Natural killer cell treated with Interleukin-12 subunit alpha and Interleukin-12 subunit beta and Interleukin-15 and Interleukin-18, amount 100 ng/mL, for 72 hours (primary cell): ENCODE results near the gene CACNA1E. TPM values are rescaled to one million over a fixed set of nuclear protein-coding genes. Genes with fewer than 3 reads are reported as not detected.

Experiments used
- ATAC-seq, 2 donors: fragments of 150-1000 bp; cut with Tn5 transposase in 1 of 2; sonication (Bioruptor Pico), chemical (Tn5 transposase) in 1 of 2; 2 replicates each; pipeline ENCODE4 v1.10.0; 2021
- DNase-seq: peaks from one replicate; pipeline ENCODE4 v3.0.0; 2022; ENCODE audit warnings: low spot score
- H3K27ac Mint-ChIP-seq, 2 donors: 1 replicate in 1 of 2; 2 replicates in 1 of 2; pipeline ENCODE4 v1.8.0; 2022; ENCODE audit warnings: mixed read lengths in 2 of 2, mild to moderate bottlenecking in 1 of 2, moderate library complexity in 1 of 2
- H3K27me3 Mint-ChIP-seq, 2 donors: 1 replicate in 1 of 2; 2 replicates in 1 of 2; pipeline ENCODE4 v1.8.0; 2022; ENCODE audit warnings: mixed read lengths in 2 of 2
- H3K36me3 Mint-ChIP-seq: one replicate; pipeline ENCODE4 v1.8.0; 2022; ENCODE audit warnings: mixed read lengths
- H3K4me1 Mint-ChIP-seq, 2 donors: 1 replicate in 1 of 2; 2 replicates in 1 of 2; pipeline ENCODE4 v1.8.0; 2022; ENCODE audit warnings: low read depth in 2 of 2, mixed read lengths in 2 of 2, mild to moderate bottlenecking in 1 of 2
- H3K4me3 Mint-ChIP-seq: one replicate; pipeline ENCODE4 v1.8.0; 2022; ENCODE audit warnings: mixed read lengths
- H3K9me3 Mint-ChIP-seq: 2 replicates; pipeline ENCODE4 v1.8.0; 2022; ENCODE audit warnings: mixed read lengths
- total RNA-seq, 2 donors: library from RNA; stranded (reverse); gene quantifications; one replicate each; pipeline ENCODE4 v1.2.3, GENCODE V29; 2022

Gene CACNA1E
- total RNA-seq, 2 donors from 2014 or later: 0.08 TPM; not detected in 1

- Mint-ChIP-seq H3K27ac (no peak overlapping the region), H3K9me3 (no peaks in the 10 kb centered on the region), H3K4me3 (no peak overlapping the region), H3K4me1 (no peaks in the 10 kb centered on the region), H3K36me3 (no peaks in the 10 kb centered on the region), H3K27me3 (peaks cover 0 to 1% of the 10 kb centered on the region in 2 donors)
- ATAC-seq (no peak), DNase-seq (no peak)
These were observed 294.0 kb downstream of the CACNA1E start for GRCh38 chr1:181777286-181777685.

DNA sequence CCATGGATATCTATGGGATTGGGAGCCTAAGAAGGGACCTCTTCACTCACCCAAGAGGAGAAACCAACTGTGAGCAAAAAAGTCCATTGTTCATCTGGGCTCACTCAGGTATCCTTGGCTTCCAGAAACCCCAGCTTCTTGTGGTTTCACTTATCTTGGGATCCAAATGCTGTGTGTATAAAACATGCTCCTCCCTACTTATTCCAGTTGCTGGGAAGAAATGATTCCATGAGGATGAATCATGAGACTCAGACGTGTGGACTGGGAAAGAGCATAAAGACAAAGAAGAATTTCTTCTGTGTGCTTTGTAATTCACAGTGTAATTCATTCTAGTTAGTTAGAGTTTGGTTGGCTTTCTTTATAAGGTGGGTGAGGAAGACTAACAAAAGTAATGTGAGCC, 294.5 kb downstream of the CACNA1E start:
- Mint-ChIP-seq H3K36me3 (no peaks in the 10 kb centered on the region), H3K4me3 (no peak overlapping the region), H3K9me3 (no peaks in the 10 kb centered on the region), H3K27ac (no peak overlapping the region), H3K27me3 (no peaks in the 10 kb centered on the region), H3K4me1 (no peaks in the 10 kb centered on the region)
- DNase-seq: no peak
- no peak for ATAC-seq

DNA sequence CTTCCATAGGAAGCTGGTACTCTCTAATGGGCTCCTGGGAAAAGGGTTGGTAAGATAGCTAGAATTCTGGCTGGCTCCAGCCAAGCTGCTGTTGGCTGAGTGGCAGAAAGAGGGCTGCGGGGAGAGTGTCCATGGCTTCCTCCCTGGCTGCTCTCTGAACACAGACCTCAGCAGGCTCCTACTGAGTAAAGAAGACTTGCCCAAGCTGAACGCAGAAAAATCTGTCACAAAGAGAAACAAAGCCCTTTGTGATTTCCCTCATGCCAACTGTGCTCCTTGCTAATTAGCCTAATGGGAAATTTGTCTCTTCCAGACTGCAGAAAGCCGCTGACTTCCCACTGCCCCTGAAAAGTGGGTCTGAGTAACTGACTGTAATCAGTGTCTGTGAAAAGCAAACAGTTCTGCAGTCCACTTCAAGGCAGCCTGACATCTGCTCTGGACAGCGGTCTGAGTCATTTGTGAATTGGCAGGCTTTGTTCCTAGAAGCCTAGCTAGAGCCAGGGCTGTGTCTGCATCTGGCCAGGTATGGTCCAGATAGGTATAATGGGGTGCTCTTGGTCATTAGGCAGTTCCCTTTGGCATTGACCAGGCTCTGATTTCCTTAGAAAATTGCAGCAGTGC, 295.4 kb downstream of the CACNA1E start:
- Mint-ChIP-seq H3K9me3 (no peaks in the 10 kb centered on the region), H3K4me3 (no peak overlapping the region)
- DNase-seq: no peak

DNA sequence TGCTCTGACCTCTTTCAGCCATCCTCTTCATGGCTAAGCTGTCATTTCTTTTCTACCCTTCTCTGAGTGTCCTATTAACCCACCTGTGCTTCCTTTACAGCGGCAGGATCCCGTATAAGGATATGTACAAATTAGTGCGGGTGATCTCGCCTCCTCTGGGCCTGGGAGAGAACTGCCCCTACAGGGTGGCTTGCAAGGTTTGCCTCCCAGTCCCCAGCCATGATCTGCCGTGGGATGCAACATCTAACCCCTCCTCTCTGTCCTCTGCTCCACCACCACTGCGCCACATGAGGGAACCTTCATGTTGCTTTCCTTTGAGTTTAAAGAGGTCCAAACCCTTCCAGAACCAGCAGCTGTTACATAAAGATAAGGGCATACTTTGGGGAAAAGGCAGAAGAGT, 296.0 kb downstream of the CACNA1E start:
- ATAC-seq (no peak), DNase-seq (no peak)
- H3K4me1 Mint-ChIP-seq: no peaks in the 10 kb centered on the region
- no peaks in the 10 kb centered on the region for H3K36me3 Mint-ChIP-seq
- peaks cover 0 to 10% of the 10 kb centered on the region in 2 donors for H3K27me3 Mint-ChIP-seq
- H3K4me3 Mint-ChIP-seq: no peak overlapping the region
- no peak overlapping the region for H3K27ac Mint-ChIP-seq
- no peaks in the 10 kb centered on the region for H3K9me3 Mint-ChIP-seq

More for the DNA sequence above, 295.4 kb downstream of the CACNA1E start:
- no peak for ATAC-seq
- Mint-ChIP-seq H3K27me3 (peaks cover 0 to 9% of the 10 kb centered on the region in 2 donors), H3K27ac (no peak overlapping the region), H3K4me1 (no peaks in the 10 kb centered on the region), H3K36me3 (no peaks in the 10 kb centered on the region)

DNA sequence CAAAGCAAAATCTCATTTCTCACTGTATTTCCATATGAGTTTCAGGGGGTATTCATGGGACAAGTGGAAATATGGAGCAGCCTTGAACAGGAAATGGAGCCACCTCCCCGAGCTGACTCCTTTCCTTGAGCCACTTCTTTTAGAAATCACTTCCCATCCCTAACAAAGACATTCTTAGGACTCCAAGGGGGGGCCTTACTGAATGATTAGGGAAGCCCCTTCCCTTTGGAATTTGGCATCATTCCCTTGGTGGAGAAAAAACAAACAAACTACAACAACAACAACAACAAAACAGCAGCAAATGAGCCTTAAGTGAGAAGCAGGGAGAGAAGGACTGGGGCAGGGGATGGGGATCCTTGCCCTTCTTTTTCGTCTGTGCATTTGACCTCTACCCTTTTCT, 299.9 kb downstream of the CACNA1E start:
- DNase-seq (no peak), ATAC-seq (no peak)
- Mint-ChIP-seq H3K9me3 (peaks cover 6% of the 10 kb centered on the region), H3K4me1 (no peaks in the 10 kb centered on the region), H3K36me3 (no peaks in the 10 kb centered on the region), H3K27me3 (peaks cover 0 to 19% of the 10 kb centered on the region in 2 donors), H3K4me3 (no peak overlapping the region), H3K27ac (no peak overlapping the region)

GRCh38 chr1:181784039-181784683, 300.8 kb downstream of the CACNA1E start:
- DNase-seq: no peak
- no peak overlapping the region for H3K27ac Mint-ChIP-seq
- H3K4me1 Mint-ChIP-seq: no peaks in the 10 kb centered on the region
- no peak overlapping the region for H3K4me3 Mint-ChIP-seq
- peaks cover 0 to 22% of the 10 kb centered on the region in 2 donors for H3K27me3 Mint-ChIP-seq
- H3K9me3 Mint-ChIP-seq: peaks cover 6% of the 10 kb centered on the region
- no peaks in the 10 kb centered on the region for H3K36me3 Mint-ChIP-seq
- no peak for ATAC-seq

DNA sequence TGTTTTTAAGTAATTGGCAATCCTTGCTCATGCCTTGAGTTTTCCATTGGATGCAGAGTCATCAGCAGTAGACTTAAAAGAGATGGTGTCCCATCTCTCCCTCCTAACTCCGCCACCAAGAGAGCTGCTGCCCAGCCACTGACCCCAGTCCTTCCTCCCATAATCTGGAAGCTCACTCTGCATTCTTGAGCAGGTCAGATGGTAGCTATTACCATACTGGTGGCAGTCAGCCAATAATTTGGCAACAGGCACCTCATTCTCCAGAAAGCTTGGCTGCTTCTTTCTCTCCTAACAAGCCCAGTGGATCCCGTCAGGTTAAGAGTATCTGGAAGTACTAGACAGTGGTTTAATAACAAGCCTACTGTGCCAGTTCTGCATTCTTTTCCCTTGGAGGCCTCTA, 306.1 kb downstream of the CACNA1E start:
- peaks cover 6% of the 10 kb centered on the region for H3K9me3 Mint-ChIP-seq
- ATAC-seq: no peak
- H3K4me1 Mint-ChIP-seq: no peaks in the 10 kb centered on the region
- no peak overlapping the region for H3K4me3 Mint-ChIP-seq
- peaks cover 0 to 19% of the 10 kb centered on the region in 2 donors for H3K27me3 Mint-ChIP-seq
- DNase-seq: no peak
- H3K36me3 Mint-ChIP-seq: no peaks in the 10 kb centered on the region
- H3K27ac Mint-ChIP-seq: no peak overlapping the region

DNA sequence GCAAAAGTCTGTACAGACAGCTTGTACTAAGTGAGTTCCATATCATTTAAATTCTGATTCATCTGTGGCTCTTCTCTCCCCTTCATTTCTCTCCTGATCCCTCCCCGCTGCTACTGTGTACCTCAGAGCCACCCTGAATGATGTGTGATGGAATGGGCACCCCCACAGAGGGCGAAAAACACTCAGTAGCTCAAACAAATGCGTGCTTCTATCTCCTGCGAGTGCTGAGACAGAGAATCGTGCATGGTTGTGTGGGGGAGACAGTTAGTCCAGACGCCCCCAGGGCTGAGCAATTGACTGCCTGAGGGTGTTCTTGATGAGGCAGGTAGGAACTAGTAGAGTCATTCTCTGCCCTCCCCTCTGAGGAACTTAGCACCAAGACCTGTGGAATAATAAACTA, 308.4 kb downstream of the CACNA1E start:
- DNase-seq (no peak), ATAC-seq (no peak)
- Mint-ChIP-seq H3K36me3 (no peaks in the 10 kb centered on the region), H3K9me3 (peaks cover 6% of the 10 kb centered on the region), H3K4me1 (no peaks in the 10 kb centered on the region), H3K27ac (no peak overlapping the region), H3K27me3 (peaks cover 0 to 19% of the 10 kb centered on the region in 2 donors), H3K4me3 (no peak overlapping the region)

DNA sequence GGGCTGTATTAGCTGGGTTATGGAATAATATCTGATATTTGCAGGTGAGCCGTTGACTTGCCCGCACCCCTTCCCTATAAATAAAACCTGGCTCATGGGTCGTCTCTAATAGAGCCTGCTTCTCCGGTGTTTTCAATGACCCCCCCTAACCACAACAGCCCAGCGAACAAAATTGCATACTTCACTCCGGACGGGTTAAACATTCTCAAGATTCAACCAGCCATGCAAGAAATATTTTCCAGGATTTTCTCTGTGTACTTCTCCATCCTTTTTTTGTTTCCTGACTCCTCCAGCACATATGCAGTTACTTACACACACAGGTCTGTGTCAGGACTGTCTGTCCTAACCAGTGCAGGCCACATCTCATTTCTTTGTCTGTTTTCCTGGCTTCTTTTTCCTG, 310.5 kb downstream of the CACNA1E start:
- Mint-ChIP-seq H3K9me3 (no peaks in the 10 kb centered on the region), H3K4me3 (no peak overlapping the region), H3K27ac (no peak overlapping the region), H3K27me3 (peaks cover 3 to 8% of the 10 kb centered on the region in 2 donors), H3K4me1 (no peaks in the 10 kb centered on the region), H3K36me3 (no peaks in the 10 kb centered on the region)
- no peak for DNase-seq
- no peak for ATAC-seq

DNA sequence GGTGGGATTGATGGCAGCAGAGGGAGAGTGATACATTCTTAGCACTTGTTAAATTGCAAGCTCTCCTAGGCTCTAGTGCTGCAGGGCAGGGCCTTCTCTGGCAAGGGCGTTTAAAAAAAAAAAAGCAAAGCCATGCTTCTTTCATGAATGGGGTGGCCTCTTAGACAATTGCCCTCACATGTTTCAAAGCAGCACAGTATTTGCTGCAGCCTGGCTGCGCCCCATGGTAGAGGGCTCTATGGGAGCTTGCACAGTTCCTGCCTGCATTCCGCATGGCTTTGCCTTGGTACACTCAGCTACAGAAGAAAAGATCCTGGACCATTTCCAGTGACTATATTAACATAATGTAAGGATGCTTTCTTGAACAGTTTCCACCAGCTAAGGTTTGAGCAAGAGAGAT, 311.0 kb downstream of the CACNA1E start:
- Mint-ChIP-seq H3K4me3 (no peak overlapping the region), H3K36me3 (no peaks in the 10 kb centered on the region), H3K9me3 (no peaks in the 10 kb centered on the region), H3K27ac (no peak overlapping the region), H3K27me3 (peaks cover 3 to 5% of the 10 kb centered on the region in 2 donors), H3K4me1 (no peaks in the 10 kb centered on the region)
- no peak for DNase-seq
- ATAC-seq: no peak

DNA sequence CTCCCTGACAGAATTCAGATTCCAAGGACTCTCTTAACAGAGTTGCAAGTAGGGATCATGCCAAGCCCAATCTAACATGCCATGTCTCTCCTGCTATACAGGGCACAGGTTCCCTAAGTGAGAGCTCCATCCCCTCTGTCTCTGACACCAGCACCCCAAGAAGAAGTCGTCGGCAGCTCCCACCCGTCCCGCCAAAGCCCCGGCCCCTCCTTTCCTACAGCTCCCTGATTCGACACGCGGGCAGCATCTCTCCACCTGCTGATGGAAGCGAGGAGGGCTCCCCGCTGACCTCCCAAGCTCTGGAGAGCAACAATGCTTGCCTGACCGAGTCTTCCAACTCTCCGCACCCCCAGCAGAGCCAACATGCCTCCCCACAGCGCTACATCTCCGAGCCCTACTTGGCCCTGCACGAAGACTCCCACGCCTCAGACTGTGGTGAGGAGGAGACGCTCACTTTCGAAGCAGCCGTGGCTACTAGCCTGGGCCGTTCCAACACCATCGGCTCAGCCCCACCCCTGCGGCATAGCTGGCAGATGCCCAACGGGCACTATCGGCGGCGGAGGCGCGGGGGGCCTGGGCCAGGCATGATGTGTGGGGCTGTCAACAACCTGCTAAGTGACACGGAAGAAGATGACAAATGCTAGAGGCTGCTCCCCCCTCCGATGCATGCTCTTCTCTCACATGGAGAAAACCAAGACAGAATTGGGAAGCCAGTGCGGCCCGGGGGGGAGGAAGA, 315.0 kb downstream of the CACNA1E start:
- H3K9me3 Mint-ChIP-seq: no peaks in the 10 kb centered on the region
- DNase-seq: no peak

GRCh38 chr1:181801617-181802016, 318.3 kb downstream of the CACNA1E start:
- no peak overlapping the region for H3K27ac Mint-ChIP-seq
- ATAC-seq: no peak
- peaks cover 0 to 5% of the 10 kb centered on the region in 2 donors for H3K27me3 Mint-ChIP-seq
- H3K36me3 Mint-ChIP-seq: no peaks in the 10 kb centered on the region
- H3K9me3 Mint-ChIP-seq: no peaks in the 10 kb centered on the region
- H3K4me1 Mint-ChIP-seq: no peaks in the 10 kb centered on the region
- H3K4me3 Mint-ChIP-seq: no peak overlapping the region
- DNase-seq: no peak

More for the DNA sequence above, 315.0 kb downstream of the CACNA1E start:
- H3K4me1 Mint-ChIP-seq: no peaks in the 10 kb centered on the region
- no peaks in the 10 kb centered on the region for H3K36me3 Mint-ChIP-seq
- no peak overlapping the region for H3K4me3 Mint-ChIP-seq
- H3K27me3 Mint-ChIP-seq: peaks cover 0 to 3% of the 10 kb centered on the region in 2 donors
- no peak for ATAC-seq
- H3K27ac Mint-ChIP-seq: no peak overlapping the region

- Mint-ChIP-seq H3K27me3 (peaks cover 0 to 5% of the 10 kb centered on the region in 2 donors), H3K9me3 (no peaks in the 10 kb centered on the region), H3K4me3 (no peak overlapping the region), H3K36me3 (no peaks in the 10 kb centered on the region), H3K4me1 (no peaks in the 10 kb centered on the region), H3K27ac (no peak overlapping the region)
- DNase-seq (no peak), ATAC-seq (no peak)
These were observed 319.1 kb downstream of the CACNA1E start for GRCh38 chr1:181802466-181802865.

DNA sequence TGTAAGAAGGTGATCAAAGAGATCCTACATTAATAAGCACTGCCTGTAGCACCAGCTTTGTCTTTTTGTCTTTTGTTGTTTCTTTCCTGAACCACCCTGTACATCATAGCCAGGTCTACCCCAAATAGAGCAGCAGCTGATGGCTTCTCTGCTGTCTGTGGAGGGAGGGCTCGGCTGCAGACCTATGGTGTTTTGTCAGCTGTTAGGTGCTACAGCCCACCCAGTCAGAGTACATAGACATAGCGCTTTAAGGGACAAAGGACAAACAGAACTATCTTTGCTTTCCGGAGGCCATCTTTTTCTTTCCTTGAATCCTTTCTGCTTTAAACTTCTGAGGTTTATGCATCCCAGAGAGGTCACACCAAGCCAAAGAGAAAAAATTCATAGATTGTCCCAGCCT, 320.1 kb downstream of the CACNA1E start:
- no peaks in the 10 kb centered on the region for H3K4me1 Mint-ChIP-seq
- peaks cover 0 to 3% of the 10 kb centered on the region in 2 donors for H3K27me3 Mint-ChIP-seq
- H3K9me3 Mint-ChIP-seq: no peaks in the 10 kb centered on the region
- DNase-seq (no peak), ATAC-seq (no peak)
- H3K27ac Mint-ChIP-seq: no peak overlapping the region
- no peaks in the 10 kb centered on the region for H3K36me3 Mint-ChIP-seq
- no peak overlapping the region for H3K4me3 Mint-ChIP-seq
